ENCODE data around the gene APBA2.
"Not testable (repeated sequence)": the region's sequence is repeated elsewhere in the genome, so short reads cannot be mapped to it uniquely, and the experiment has no call there.

APBA2 gene

GRCh38 chr15:28879551-28879950, 6.2 kb upstream of the APBA2 start:
- no peak for DNase-seq

GRCh38 chr15:28880680-28881079, 5.1 kb upstream of the APBA2 start:
- DNase-seq: no peak

- DNase-seq: no peak
Measured at GRCh38 chr15:28881170-28881569, 4.6 kb upstream of the APBA2 start.

- no peak for DNase-seq
Measured at GRCh38 chr15:28881600-28881999, 4.2 kb upstream of the APBA2 start.

- no peak for DNase-seq
Measured at GRCh38 chr15:28884151-28884940, 1.4 kb upstream of the APBA2 start.

- DNase-seq: no peak
Measured at GRCh38 chr15:28885128-28885629, 595 bp upstream of the APBA2 start.

GRCh38 chr15:28886431-28887338, 911 bp downstream of the APBA2 start:
- no peak for DNase-seq

- DNase-seq: no peak
Measured at GRCh38 chr15:28887339-28888174, 1.8 kb downstream of the APBA2 start.

GRCh38 chr15:28888302-28888894, 2.6 kb downstream of the APBA2 start:
- DNase-seq: no peak

- no peak for DNase-seq
Measured at GRCh38 chr15:28888900-28889299, 3.1 kb downstream of the APBA2 start.

- no peak for DNase-seq
Measured at GRCh38 chr15:28889346-28889745, 3.6 kb downstream of the APBA2 start.

- not testable (repeated sequence) for DNase-seq
Measured at GRCh38 chr15:28889871-28890270, 4.1 kb downstream of the APBA2 start.

GRCh38 chr15:28890291-28890690, 4.5 kb downstream of the APBA2 start:
- DNase-seq: not testable (repeated sequence)

GRCh38 chr15:28890711-28891495, 5.1 kb downstream of the APBA2 start:
- DNase-seq: peak; percentile 38

- DNase-seq: no peak
Measured at GRCh38 chr15:28891588-28891987, 5.8 kb downstream of the APBA2 start.

- no peak for DNase-seq
Measured at GRCh38 chr15:28892789-28893610, 7.2 kb downstream of the APBA2 start.

- no peak for DNase-seq
Measured at GRCh38 chr15:28894631-28895030, 8.9 kb downstream of the APBA2 start.

GRCh38 chr15:28895146-28895545, 9.4 kb downstream of the APBA2 start:
- DNase-seq: no peak

GRCh38 chr15:28895566-28895965, 9.8 kb downstream of the APBA2 start:
- DNase-seq: no peak

GRCh38 chr15:28896951-28897350, 11.2 kb downstream of the APBA2 start:
- DNase-seq: no peak
